ENCODE results near the gene MAD1L1.

- TF ChIP-seq CTCF (IDR thresholded peaks at IDR 0.05; ENCODE audit: insufficient read depth, low read length, poor library complexity, severe bottlenecking) (no peak), EZH2phosphoT487 (conservative IDR thresholded peaks at IDR 0.05; ENCODE audit: low read length) (no peak)
Measured at GRCh38 chr7:2239242-2239641, 6.5 kb upstream of the MAD1L1 start.
